AG09319 (cell line): ENCODE results near the gene PARP3.

ENCODE experiments used
- DNase-seq: peaks from one replicate; pipeline ENCODE4 v3.0.0-alpha.2; 2010; ENCODE audit warnings: low read depth; ENCODE audit errors: extremely low read depth
- TF ChIP-seq, protein P1 (sequence below): IDR thresholded peaks from 2 replicates; pipeline ENCODE4 v1.5.1; 2011; ENCODE audit warnings: low read depth, mild to moderate bottlenecking, inconsistent platforms, low read length, moderate library complexity

Gene PARP3

DNA sequence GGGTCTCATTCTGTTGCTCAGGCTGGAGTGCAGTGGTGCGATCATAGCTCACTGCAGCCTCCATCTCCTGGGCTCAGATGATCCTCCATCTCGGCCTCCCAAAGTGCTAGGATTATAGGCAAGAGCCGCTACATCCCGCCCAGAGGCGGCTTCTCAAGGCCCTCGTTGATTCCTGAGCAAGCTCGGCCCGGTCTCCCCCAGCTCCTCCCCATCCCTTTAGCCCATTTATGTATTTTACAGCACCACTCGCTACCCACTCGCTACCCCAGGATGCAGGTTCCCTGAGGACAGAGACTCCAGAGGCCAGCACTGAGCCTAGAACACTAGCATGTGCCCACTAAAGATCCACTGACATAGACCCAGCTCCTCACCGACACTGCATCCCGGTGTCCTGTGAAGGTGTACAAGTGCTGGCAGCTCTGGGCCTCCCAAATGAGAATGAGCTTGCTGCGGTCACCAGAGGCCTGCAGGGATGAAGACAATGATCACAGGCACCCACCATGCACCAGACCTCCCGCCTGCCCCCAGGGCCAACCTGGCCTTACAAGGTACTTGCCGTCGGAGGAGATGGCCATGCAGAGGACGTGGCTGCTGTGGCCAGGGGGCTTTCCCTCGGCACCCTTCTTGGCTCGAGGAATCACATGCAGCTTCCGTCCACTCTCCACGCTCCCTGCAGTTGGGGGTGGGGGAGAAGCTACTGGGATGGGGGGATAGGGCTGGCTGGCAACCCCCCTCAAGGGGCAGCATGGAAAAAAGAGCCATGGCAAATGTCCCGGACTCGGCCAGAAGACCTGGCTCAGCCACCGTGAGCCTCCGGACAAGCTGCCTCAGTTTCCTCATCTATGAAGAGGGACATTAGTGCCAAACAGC lies 6.0 kb upstream of the PARP3 start:
- no peak for DNase-seq
- TF ChIP-seq, protein P1, sequence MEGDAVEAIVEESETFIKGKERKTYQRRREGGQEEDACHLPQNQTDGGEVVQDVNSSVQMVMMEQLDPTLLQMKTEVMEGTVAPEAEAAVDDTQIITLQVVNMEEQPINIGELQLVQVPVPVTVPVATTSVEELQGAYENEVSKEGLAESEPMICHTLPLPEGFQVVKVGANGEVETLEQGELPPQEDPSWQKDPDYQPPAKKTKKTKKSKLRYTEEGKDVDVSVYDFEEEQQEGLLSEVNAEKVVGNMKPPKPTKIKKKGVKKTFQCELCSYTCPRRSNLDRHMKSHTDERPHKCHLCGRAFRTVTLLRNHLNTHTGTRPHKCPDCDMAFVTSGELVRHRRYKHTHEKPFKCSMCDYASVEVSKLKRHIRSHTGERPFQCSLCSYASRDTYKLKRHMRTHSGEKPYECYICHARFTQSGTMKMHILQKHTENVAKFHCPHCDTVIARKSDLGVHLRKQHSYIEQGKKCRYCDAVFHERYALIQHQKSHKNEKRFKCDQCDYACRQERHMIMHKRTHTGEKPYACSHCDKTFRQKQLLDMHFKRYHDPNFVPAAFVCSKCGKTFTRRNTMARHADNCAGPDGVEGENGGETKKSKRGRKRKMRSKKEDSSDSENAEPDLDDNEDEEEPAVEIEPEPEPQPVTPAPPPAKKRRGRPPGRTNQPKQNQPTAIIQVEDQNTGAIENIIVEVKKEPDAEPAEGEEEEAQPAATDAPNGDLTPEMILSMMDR, result no peak

DNA sequence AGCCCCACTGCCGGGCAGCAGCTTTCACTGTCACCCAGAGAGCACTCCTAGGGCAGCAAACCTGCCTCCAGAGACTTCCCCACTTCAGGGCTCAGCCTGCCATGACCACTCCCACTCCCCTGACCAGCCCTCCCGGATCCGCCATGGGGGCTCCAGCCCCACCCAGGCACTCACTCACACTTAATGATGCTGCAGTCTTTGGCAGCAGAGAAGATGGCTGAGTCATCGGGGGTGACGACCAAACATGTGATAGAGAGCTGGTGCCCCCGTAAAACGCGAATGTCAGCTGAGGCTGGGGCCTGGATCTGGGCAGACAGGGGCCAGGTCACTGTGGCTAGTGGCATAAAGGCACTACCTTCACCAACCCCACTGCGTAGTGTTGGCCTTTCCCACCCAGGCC lies 5.1 kb upstream of the PARP3 start:
- TF ChIP-seq, protein P1, result no peak
- no peak for DNase-seq

DNA sequence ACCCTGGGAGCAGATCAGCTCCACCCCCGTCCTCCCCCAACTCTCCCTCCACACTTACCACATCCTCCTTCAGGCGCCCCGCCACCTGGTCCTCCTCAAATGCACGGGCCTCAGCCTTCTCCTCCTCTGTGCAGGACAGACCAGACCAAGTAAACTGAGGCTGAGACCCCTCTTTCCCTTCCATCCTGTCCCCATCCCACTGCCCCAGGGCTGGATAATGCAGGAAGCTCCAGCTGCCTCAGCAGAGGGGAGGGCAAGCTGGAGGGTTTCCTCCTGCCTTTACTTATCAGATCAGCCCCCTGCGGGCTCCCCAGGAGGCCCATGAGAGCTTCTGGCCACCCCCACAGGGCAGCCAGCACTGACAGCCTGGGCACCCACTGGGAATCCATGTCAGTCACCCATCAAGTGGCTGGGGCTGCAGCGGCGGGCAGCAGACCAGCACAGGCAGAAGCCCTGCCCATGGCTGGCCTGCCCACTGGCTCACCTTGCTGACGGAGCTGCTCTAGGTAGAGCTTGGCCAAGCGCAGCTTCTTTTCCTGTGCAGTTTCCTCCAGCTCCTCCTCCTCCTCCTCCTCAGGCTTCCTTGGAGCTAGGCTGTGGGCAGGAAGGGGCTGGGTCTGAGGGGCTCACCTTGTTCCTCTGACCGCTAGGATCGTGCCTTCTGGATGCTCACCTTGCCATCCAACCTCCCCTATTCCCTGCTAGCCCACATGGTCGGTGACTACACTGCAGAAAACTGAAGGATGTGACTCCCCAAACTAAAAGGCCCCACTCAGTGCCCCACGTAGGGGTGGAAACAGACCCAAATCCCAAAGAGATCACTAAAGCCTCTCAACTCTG lies 4.3 kb upstream of the PARP3 start:
- TF ChIP-seq, protein P1, result no peak
- DNase-seq, result no peak

DNA sequence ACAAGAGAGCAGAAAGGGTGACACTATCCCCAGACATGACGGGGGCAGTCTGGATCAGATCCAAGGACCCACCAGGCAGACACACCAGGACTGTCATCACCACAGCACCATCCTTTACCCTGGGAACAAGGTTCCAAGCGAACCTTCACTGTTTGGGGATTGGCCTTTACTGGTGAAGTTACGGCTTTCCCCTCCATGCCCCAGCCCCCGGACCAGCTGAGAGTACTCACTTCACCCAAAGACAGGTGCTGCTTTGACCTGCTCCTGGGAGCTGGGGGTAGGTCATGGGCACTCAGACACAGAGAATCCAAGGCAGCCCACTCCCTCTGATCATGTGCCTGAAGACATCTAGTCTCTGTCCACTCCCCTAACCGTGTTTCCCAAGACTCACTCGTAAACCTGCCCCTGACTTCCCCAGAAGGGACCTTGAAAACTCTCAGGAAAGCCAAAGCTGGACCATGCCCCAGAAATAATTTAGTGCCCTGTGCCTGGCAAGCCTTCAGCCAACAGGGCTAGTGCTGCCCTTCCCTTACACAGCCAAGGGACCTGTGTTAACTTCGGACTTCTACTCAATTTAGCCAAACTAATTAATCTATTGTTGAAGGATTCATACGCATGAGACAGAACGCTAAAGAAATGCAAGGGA lies 3.3 kb upstream of the PARP3 start:
- DNase-seq, result no peak
- TF ChIP-seq, protein P1, result no peak

DNA sequence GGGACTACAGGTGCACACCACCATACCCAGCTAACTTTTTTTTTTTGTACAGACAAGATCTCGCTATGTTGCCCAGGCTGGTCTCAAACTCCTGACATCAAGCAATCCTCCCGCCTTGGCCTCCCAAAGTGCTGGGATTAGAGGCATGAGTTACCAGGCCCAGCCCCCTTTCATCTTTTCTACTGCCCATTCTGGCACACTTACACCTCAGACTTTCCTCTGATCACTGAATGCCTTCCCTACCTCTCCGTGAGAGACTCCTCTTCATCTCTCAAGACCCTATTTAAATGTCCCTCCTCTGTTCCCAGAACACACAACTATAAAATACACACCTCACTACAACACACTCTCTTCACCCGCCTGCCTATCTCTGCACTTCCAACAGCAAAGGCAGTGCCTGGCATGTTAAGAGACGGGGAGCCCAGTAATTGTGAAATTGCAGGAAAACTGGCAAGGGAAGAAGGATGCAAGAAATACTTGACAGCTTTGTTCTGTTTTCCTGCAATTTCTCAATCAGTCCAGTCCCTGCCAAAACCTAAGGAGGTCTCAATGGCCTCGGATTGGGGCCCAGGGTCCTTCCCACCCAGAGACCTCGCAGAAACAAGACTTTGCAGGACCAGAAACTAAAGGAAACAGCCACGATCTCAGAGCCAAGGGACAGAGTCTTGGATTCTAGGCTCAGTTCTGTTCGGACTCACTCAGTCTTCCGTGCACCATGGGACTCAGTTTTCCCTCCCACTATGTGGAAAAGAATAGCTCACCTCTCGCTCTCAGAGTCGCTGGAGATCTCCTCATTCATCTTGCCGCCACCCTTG lies 1.3 kb upstream of the PARP3 start:
- no peak for DNase-seq
- TF ChIP-seq, protein P1, result no peak

DNA sequence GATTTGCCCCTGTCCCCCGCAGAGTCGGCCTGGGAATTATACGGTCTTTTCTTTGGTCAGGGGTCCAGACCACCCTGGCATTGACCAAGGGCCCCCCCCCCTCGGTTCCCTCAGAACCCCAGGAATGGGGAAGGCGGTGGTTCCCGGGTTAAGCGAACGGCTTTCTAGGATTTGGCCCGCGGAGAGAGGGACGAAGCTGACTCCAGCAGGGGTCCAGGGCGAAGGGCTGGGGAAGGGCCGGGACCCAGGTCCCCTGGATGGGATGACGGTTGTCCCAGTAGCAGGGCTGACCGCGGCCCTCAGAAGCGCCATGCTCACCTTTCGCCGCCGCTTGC lies 733 bp upstream of the PARP3 start:
- TF ChIP-seq, protein P1, result no peak
- no peak for DNase-seq
